ENCODE data around the gene LPIN2.

DNA sequence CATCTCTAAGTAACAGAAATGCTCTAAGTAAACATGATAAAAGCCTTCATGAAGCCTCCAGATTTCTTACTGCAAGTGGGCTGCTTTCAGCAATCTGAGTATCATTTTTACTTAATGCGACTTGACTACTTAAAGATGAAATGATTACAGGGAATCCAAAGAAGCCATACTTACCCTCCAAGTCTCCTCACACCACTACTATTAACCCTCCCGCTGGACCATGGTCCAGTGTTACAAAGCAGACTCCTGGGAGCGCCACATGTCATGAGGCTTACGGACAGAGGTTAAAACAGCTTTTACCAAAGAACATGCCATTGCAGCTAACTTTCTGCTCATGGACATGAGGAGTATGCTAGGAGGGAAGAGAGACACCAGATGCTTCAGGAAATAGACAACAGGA, 46.4 kb downstream of the LPIN2 start:
- TF ChIP-seq POLR2A (IDR thresholded peaks at IDR 0.05; ENCODE audit: extremely low read depth, insufficient read length) = no peak
- TF ChIP-seq, protein P1, sequence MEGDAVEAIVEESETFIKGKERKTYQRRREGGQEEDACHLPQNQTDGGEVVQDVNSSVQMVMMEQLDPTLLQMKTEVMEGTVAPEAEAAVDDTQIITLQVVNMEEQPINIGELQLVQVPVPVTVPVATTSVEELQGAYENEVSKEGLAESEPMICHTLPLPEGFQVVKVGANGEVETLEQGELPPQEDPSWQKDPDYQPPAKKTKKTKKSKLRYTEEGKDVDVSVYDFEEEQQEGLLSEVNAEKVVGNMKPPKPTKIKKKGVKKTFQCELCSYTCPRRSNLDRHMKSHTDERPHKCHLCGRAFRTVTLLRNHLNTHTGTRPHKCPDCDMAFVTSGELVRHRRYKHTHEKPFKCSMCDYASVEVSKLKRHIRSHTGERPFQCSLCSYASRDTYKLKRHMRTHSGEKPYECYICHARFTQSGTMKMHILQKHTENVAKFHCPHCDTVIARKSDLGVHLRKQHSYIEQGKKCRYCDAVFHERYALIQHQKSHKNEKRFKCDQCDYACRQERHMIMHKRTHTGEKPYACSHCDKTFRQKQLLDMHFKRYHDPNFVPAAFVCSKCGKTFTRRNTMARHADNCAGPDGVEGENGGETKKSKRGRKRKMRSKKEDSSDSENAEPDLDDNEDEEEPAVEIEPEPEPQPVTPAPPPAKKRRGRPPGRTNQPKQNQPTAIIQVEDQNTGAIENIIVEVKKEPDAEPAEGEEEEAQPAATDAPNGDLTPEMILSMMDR (IDR thresholded peaks at IDR 0.05; ENCODE audit: low read depth, low read length) = no peak
- TF ChIP-seq, protein P2, sequence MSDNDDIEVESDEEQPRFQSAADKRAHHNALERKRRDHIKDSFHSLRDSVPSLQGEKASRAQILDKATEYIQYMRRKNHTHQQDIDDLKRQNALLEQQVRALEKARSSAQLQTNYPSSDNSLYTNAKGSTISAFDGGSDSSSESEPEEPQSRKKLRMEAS (IDR thresholded peaks at IDR 0.05; ENCODE audit: low read depth, low read length) = no peak
